HG03175 (cell line): ENCODE data around the gene PGLYRP4.

ENCODE experiments used
- ATAC-seq: cut with Tn5 transposase; IDR thresholded peaks from one replicate; pipeline ENCODE4 v1.9.1; 2021; ENCODE audit warnings: mild to moderate bottlenecking, moderate library complexity; ENCODE audit not compliant: unreplicated experiment

The PGLYRP4 gene

GRCh38 chr1:153379591-153379990, 30.9 kb upstream of the PGLYRP4 start:
- no peak for ATAC-seq

- no peak for ATAC-seq
These were observed 26.9 kb upstream of the PGLYRP4 start, which contains the start of gene S100A12 for GRCh38 chr1:153375511-153375910. TSS of gene S100A12 (minus strand) at chr1:153375621. CDS start at chr1:153374592, 1,029 bp downstream.

- ATAC-seq: no peak
These were observed 25.4 kb upstream of the PGLYRP4 start for GRCh38 chr1:153374071-153374470.

GRCh38 chr1:153372571-153372970, 23.9 kb upstream of the PGLYRP4 start:
- ATAC-seq: no peak

- ATAC-seq: no peak
These were observed 22.6 kb upstream of the PGLYRP4 start for GRCh38 chr1:153371231-153371630.

- no peak for ATAC-seq
These were observed 21.5 kb upstream of the PGLYRP4 start for GRCh38 chr1:153370146-153370545.

- ATAC-seq: no peak
These were observed 19.9 kb upstream of the PGLYRP4 start for GRCh38 chr1:153368495-153368894.

- no peak for ATAC-seq
These were observed 18.4 kb upstream of the PGLYRP4 start for GRCh38 chr1:153367090-153367489.

- no peak for ATAC-seq
These were observed 17.6 kb upstream of the PGLYRP4 start for GRCh38 chr1:153366261-153366660.

- no peak for ATAC-seq
These were observed 17.1 kb upstream of the PGLYRP4 start for GRCh38 chr1:153365696-153366095.

GRCh38 chr1:153364766-153365666, 16.4 kb upstream of the PGLYRP4 start:
- no peak for ATAC-seq

GRCh38 chr1:153364156-153364555, 15.5 kb upstream of the PGLYRP4 start:
- no peak for ATAC-seq

- no peak for ATAC-seq
These were observed 15.0 kb upstream of the PGLYRP4 start for GRCh38 chr1:153363641-153364040.

- no peak for ATAC-seq
These were observed 13.6 kb upstream of the PGLYRP4 start for GRCh38 chr1:153362187-153362775.

GRCh38 chr1:153361480-153362109, 13.0 kb upstream of the PGLYRP4 start:
- ATAC-seq: no peak

GRCh38 chr1:153360592-153361479, 12.2 kb upstream of the PGLYRP4 start:
- no peak for ATAC-seq

- ATAC-seq: no peak
These were observed 11.5 kb upstream of the PGLYRP4 start for GRCh38 chr1:153360190-153360589.

- no peak for ATAC-seq
These were observed 10.6 kb upstream of the PGLYRP4 start for GRCh38 chr1:153359241-153359640.

GRCh38 chr1:153358691-153358975, 10.0 kb upstream of the PGLYRP4 start:
- ATAC-seq: no peak

- no peak for ATAC-seq
These were observed 9.4 kb upstream of the PGLYRP4 start, which contains the start of gene S100A9 for GRCh38 chr1:153357853-153358690. TSS of gene S100A9 (plus strand) at chr1:153357854. CDS start at chr1:153358284, 430 bp downstream.
